SK-N-SH (cell line): Measurements from ENCODE around the gene TACR2. TPM values are rescaled to one million over a fixed set of nuclear protein-coding genes. Genes with fewer than 3 reads are reported as not detected.

ENCODE experiments used
- CTCF ChIA-PET: fragments of 300-600, 350-600 bp; formaldehyde crosslinking; extraction: SDS; loops from one replicate; lab custom pipeline; 2021; lab: Yijun Ruan, JAX
- POLR2A ChIA-PET: fragments of 350-600 bp; sonication (Branson Sonifier 250); formaldehyde crosslinking; extraction: SDS; loops from one replicate; lab custom pipeline; 2020; ENCODE audit warnings: antibody characterized with exemption, inconsistent platforms; lab: Yijun Ruan, JAX
- DNase-seq: peaks from one replicate; pipeline ENCODE4 v3.0.0; 2012
- H2AFZ ChIP-seq: fragments of 200-600 bp; sonication (generic); 2 replicates; pipeline ENCODE4 v1.8.1; 2016; ENCODE audit warnings: antibody characterized with exemption, mild to moderate bottlenecking, low read depth
- H3F3A ChIP-seq: fragments of 200-600 bp; sonication (generic); replicated peaks from 2 replicates; pipeline ENCODE3; 2016; ENCODE audit warnings: antibody characterized with exemption, mild to moderate bottlenecking; ENCODE audit not compliant: insufficient read depth
- H3K27ac ChIP-seq, 2 experiments: fragments of 200-500 bp in 1 of 2; fragments of 200-600 bp in 1 of 2; sonication (Bioruptor generic) in 1 of 2; sonication (generic), shearing (Covaris generic) in 1 of 2; 2 replicates each; pipeline versions ENCODE4 v1.5.1 to v1.6.1; 2014 to 2016; ENCODE audit warnings: low read depth in 2 of 2, inconsistent platforms in 1 of 2, low read length in 1 of 2, mild to moderate bottlenecking in 1 of 2, mixed read lengths in 1 of 2
- H3K27me3 ChIP-seq: fragments of 200-600 bp; sonication (generic), shearing (Covaris generic); 2 replicates; pipeline ENCODE4 v1.6.1; 2016; ENCODE audit warnings: mixed run types; ENCODE audit not compliant: insufficient read depth
- H3K36me3 ChIP-seq, 2 experiments: fragments of 200-500 bp in 1 of 2; fragments of 200-600 bp in 1 of 2; sonication (Bioruptor generic) in 1 of 2; sonication (generic) in 1 of 2; replicated peaks in 1 of 2; 2 replicates each; pipeline versions ENCODE3 to v1.5.1; 2014 to 2016; ENCODE audit warnings: low read length in 1 of 2, mild to moderate bottlenecking in 1 of 2; ENCODE audit not compliant: insufficient read depth in 2 of 2, control insufficient read depth in 1 of 2
- H3K4me1 ChIP-seq, 2 experiments: fragments of 200-500 bp in 1 of 2; fragments of 200-600 bp in 1 of 2; sonication (Bioruptor generic) in 1 of 2; sonication (generic), shearing (Covaris generic) in 1 of 2; 2 replicates each; pipeline versions ENCODE4 v1.5.1 to v1.6.1; 2014 to 2016; ENCODE audit warnings: low read depth in 1 of 2, low read length in 1 of 2, mixed run types in 1 of 2; ENCODE audit not compliant: insufficient read depth in 2 of 2, control insufficient read depth in 1 of 2
- H3K4me2 ChIP-seq: fragments of 200-600 bp; sonication (generic), shearing (Covaris generic); 2 replicates; pipeline ENCODE4 v1.6.1; 2017; ENCODE audit warnings: mixed run types
- H3K4me3 ChIP-seq, 2 experiments: fragments of 200-500 bp in 1 of 2; fragments of 200-600 bp in 1 of 2; sonication (Bioruptor generic) in 1 of 2; sonication (generic), shearing (Covaris generic) in 1 of 2; 2 replicates each; pipeline versions ENCODE4 v1.5.1 to v1.8.1; 2014 to 2016; ENCODE audit warnings: low read depth in 2 of 2, inconsistent platforms in 1 of 2, low read length in 1 of 2, mild to moderate bottlenecking in 1 of 2, mixed read lengths in 1 of 2, moderate library complexity in 1 of 2
- H3K79me2 ChIP-seq: fragments of 200-600 bp; sonication (generic); 2 replicates; pipeline ENCODE4 v1.8.1; 2017; ENCODE audit warnings: mild to moderate bottlenecking; ENCODE audit not compliant: insufficient read depth
- H3K9ac ChIP-seq: fragments of 200-600 bp; sonication (generic); 2 replicates; pipeline ENCODE4 v1.6.1; 2017; ENCODE audit warnings: mixed run types
- H3K9me2 ChIP-seq: fragments of 200-600 bp; sonication (generic); 2 replicates; pipeline ENCODE4 v1.6.1; 2017; ENCODE audit warnings: mixed run types
- H3K9me3 ChIP-seq: fragments of 200-600 bp; sonication (generic); 2 replicates; pipeline ENCODE4 v1.6.1; 2017; ENCODE audit warnings: mixed run types, mild to moderate bottlenecking, moderate library complexity
- H4K20me1 ChIP-seq: fragments of 200-600 bp; sonication (generic); 2 replicates; pipeline ENCODE4 v1.6.1; 2017; ENCODE audit warnings: mild to moderate bottlenecking, mixed run types; ENCODE audit not compliant: insufficient read depth
- CTCF ChIP-seq: fragments of 200-600 bp; sonication (generic); IDR thresholded peaks from 2 replicates; pipeline ENCODE4 v1.6.1; 2017; ENCODE audit warnings: antibody characterized with exemption, mild to moderate bottlenecking, moderate library complexity
- ELF1 ChIP-seq: IDR thresholded peaks from 2 replicates; pipeline ENCODE4 v1.4.0; 2012
- EP300 ChIP-seq, 2 experiments: IDR thresholded peaks; 2 replicates each; pipeline versions ENCODE4 v1.4.0 to v1.6.1; 2012; ENCODE audit warnings: borderline replicate concordance in 1 of 2, low read depth in 1 of 2, low read length in 1 of 2
- FOXJ3 ChIP-seq: sonication (generic); formaldehyde crosslinking; IDR thresholded peaks from 2 replicates; pipeline ENCODE4 v1.5.1; 2020; ENCODE audit warnings: mild to moderate bottlenecking, missing genetic modification reagents
- GABPA ChIP-seq: IDR thresholded peaks from 2 replicates; pipeline ENCODE4 v1.4.0; 2012; ENCODE audit warnings: low read depth, mild to moderate bottlenecking
- IRF3 ChIP-seq: fragments of 150-350 bp; IDR thresholded peaks from 2 replicates; pipeline ENCODE4 v1.6.1; 2016; ENCODE audit warnings: mild to moderate bottlenecking, low read depth, low read length
- MEF2A ChIP-seq: IDR thresholded peaks from 2 replicates; pipeline ENCODE4 v1.4.0; 2012; ENCODE audit warnings: low read depth, borderline replicate concordance
- NRF1 ChIP-seq: IDR thresholded peaks from 2 replicates; pipeline ENCODE4 v1.6.1; 2012; ENCODE audit warnings: low read depth, mild to moderate bottlenecking, low read length
- PBX3 ChIP-seq: IDR thresholded peaks from 2 replicates; pipeline ENCODE4; 2012
- RFX5 ChIP-seq: IDR thresholded peaks from 2 replicates; pipeline ENCODE4 v1.6.1; 2012; ENCODE audit warnings: mild to moderate bottlenecking, improper control_type of control experiment, low read length
- USF1 ChIP-seq: IDR thresholded peaks from 2 replicates; pipeline ENCODE4 v1.4.0; 2012; ENCODE audit warnings: low read depth, borderline replicate concordance
- WGBS: methylation state at CpG from one replicate; pipeline ENCODE4 v1.1.6; 2017; ENCODE audit warnings: low lambda C conversion rate; 5-methylcytosine and 5-hydroxymethylcytosine counted together
- polyA plus RNA-seq, 3 experiments: library from polyadenylated mRNA; depleted of rRNA; stranded (reverse); fragments of >200 nt; gene quantifications; 2 replicates each; pipeline ENCODE4 v1.2.3, GENCODE V29; 2012

The TACR2 gene
- polyA plus RNA-seq, 1 of the 3 experiments (the other 2 are of a cell fraction) = 0.02 TPM

- TF ChIP-seq USF1 = no peak
- TF ChIP-seq RFX5 = no peak
These were observed 41.1 kb upstream of the TACR2 start (continued) for GRCh38 chr10:69457771-69458237.

- H3K27me3 ChIP-seq = no peaks in the 10 kb centered on the region
- H3K4me1 ChIP-seq = peaks cover 0 to 17% of the 10 kb centered on the region in 2 experiments; a peak in 1 of 4 replicates
- POLR2A ChIA-PET = no interaction called here
- no peaks in the 10 kb centered on the region for H3K9me2 ChIP-seq
- no peak overlapping the region for H2AFZ ChIP-seq
- no peak overlapping the region for H3K4me2 ChIP-seq
- WGBS = 96% methylated on average over 7 of the region's 8 CpGs
- H3K79me2 ChIP-seq = no peaks in the 10 kb centered on the region
- no peak overlapping the region for H3K27ac ChIP-seq
- no peak overlapping the region for H3K9ac ChIP-seq
- no peak for DNase-seq
- no peaks in the 10 kb centered on the region for H3K36me3 ChIP-seq
- TF ChIP-seq IRF3 = no peak
- no peak for TF ChIP-seq CTCF
- TF ChIP-seq MEF2A = no peak
- TF ChIP-seq ELF1 = no peak
- TF ChIP-seq FOXJ3 = no peak
- no peak for TF ChIP-seq GABPA
- TF ChIP-seq NRF1 = no peak
- no peak for TF ChIP-seq PBX3
- TF ChIP-seq EP300 (IDR thresholded peaks at IDR 0.05; ENCODE audit: borderline replicate concordance in 1 of 2, low read depth in 1 of 2, low read length in 1 of 2) = no peak
- TF ChIP-seq, all 33 proteins: peak for 0
- H3K9me3 ChIP-seq = no peaks in the 10 kb centered on the region
- CTCF ChIA-PET = interaction anchor here (1.2 to 2.1 kb wide), 2 partner anchors 7 to 18 kb away, joined by 3 to 6 read pairs; no protein-coding TSS in a partner anchor
- no peaks in the 10 kb centered on the region for H3F3A ChIP-seq
- H4K20me1 ChIP-seq = no peaks in the 10 kb centered on the region
- H3K4me3 ChIP-seq = no peak overlapping the region
These were observed 40.4 kb upstream of the TACR2 start for GRCh38 chr10:69456880-69457693.
